K562 (cell line): ENCODE data around the gene ELP5. TPM values are rescaled to one million over a fixed set of nuclear protein-coding genes. Genes with fewer than 3 reads are reported as not detected.
A peak's percentile ranks its signal among the peaks of the same experiment; 100 is the strongest.

Experiments used
- CBX1 ChIP-seq: sonication (generic); IDR thresholded peaks from 2 replicates; pipeline ENCODE4 v1.6.1; 2016; ENCODE audit warnings: antibody characterized with exemption, low read depth, mild to moderate bottlenecking
- CGGBP1 ChIP-seq: fragments of 250-450 bp; sonication (Bioruptor Pico); IDR thresholded peaks from 2 replicates; pipeline ENCODE4 v1.9.0; 2021; ENCODE audit warnings: mild to moderate bottlenecking
- CHAMP1 ChIP-seq: fragments of 450-650 bp; IDR thresholded peaks from 2 replicates; pipeline ENCODE4 v1.6.1; 2016; ENCODE audit warnings: mild to moderate bottlenecking
- CREB3 ChIP-seq: fragments of 450-650 bp; conservative IDR thresholded peaks from 2 replicates; pipeline ENCODE4 v1.6.1; 2016; ENCODE audit warnings: missing genetic modification characterization, low read depth, mild to moderate bottlenecking, missing compliant biosample characterization, moderate library complexity
- CREB5 ChIP-seq: fragments of 250-450 bp; sonication (Bioruptor Pico); IDR thresholded peaks from 2 replicates; pipeline ENCODE4 v1.5.0; 2020; ENCODE audit warnings: mild to moderate bottlenecking
- DMBX1 ChIP-seq: fragments of 250-450 bp; sonication (Bioruptor Pico); IDR thresholded peaks from 2 replicates; pipeline ENCODE4 v1.8.0; 2022; ENCODE audit warnings: inconsistent platforms, mild to moderate bottlenecking, moderate library complexity, borderline replicate concordance
- FOXJ3 ChIP-seq: sonication (generic); formaldehyde crosslinking; IDR thresholded peaks from 2 replicates; pipeline ENCODE4 v1.4.0; 2020; ENCODE audit warnings: mild to moderate bottlenecking, missing genetic modification reagents
- HBP1 ChIP-seq: fragments of 450-650 bp; formaldehyde crosslinking; IDR thresholded peaks from 2 replicates; pipeline ENCODE4 v1.4.0; 2022; ENCODE audit warnings: missing genetic modification characterization
- SMAD1 ChIP-seq: fragments of 150-350 bp; IDR thresholded peaks from 2 replicates; pipeline ENCODE4 v1.6.1; 2014; ENCODE audit warnings: low read length, low read depth; ENCODE audit not compliant: partially characterized antibody
- SMAD2 ChIP-seq: fragments of 150-350 bp; IDR thresholded peaks from 2 replicates; pipeline ENCODE4 v1.6.1; 2014; ENCODE audit warnings: low read depth, mild to moderate bottlenecking, low read length
- SP1 ChIP-seq: sonication (generic); formaldehyde crosslinking; IDR thresholded peaks from 2 replicates; pipeline ENCODE4 v1.8.1; 2022; ENCODE audit warnings: mild to moderate bottlenecking, missing genetic modification reagents
- SP2 ChIP-seq: IDR thresholded peaks from 2 replicates; pipeline ENCODE4 v1.6.1; 2011; ENCODE audit warnings: mild to moderate bottlenecking, low read depth, low read length, moderate library complexity; ENCODE audit not compliant: poor library complexity, severe bottlenecking; ENCODE audit errors: extremely low read depth
- SREBF2 ChIP-seq: sonication (generic); formaldehyde crosslinking; IDR thresholded peaks from 2 replicates; pipeline ENCODE4 v1.4.0; 2020; ENCODE audit warnings: mild to moderate bottlenecking, missing genetic modification reagents
- TCF15 ChIP-seq: fragments of 250-450 bp; sonication (Bioruptor Pico); IDR thresholded peaks from 2 replicates; pipeline ENCODE4 v1.8.0; 2022; ENCODE audit warnings: moderate library complexity, mild to moderate bottlenecking, inconsistent platforms
- TRIM28 ChIP-seq: fragments of 450-650 bp; IDR thresholded peaks from 2 replicates; pipeline ENCODE4 v1.6.1; 2017
- TSC22D4 ChIP-seq: fragments of 450-650 bp; IDR thresholded peaks from 2 replicates; pipeline ENCODE4 v1.6.1; 2016; ENCODE audit warnings: missing genetic modification characterization, missing biosample characterization, control low read depth
- ZBTB17 ChIP-seq: fragments of 450-650 bp; formaldehyde crosslinking; IDR thresholded peaks from 2 replicates; pipeline ENCODE4 v1.4.0; 2020; ENCODE audit warnings: mild to moderate bottlenecking
- ZFX ChIP-seq: sonication (generic); formaldehyde crosslinking; IDR thresholded peaks from 2 replicates; pipeline ENCODE4 v1.8.0; 2022; ENCODE audit warnings: mild to moderate bottlenecking, missing genetic modification reagents, moderate library complexity
- ZNF232 ChIP-seq: sonication (generic); formaldehyde crosslinking; IDR thresholded peaks from 2 replicates; pipeline ENCODE4 v1.8.0; 2022; ENCODE audit warnings: mild to moderate bottlenecking, missing genetic modification reagents
- ZNF444 ChIP-seq: fragments of 250-450 bp; sonication (Bioruptor Pico); IDR thresholded peaks from 2 replicates; pipeline ENCODE4 v1.4.0; 2020; ENCODE audit warnings: mild to moderate bottlenecking, moderate library complexity
- ZNF707 ChIP-seq: fragments of 250-450 bp; sonication (Bioruptor Pico); conservative IDR thresholded peaks from 2 replicates; pipeline ENCODE4 v1.8.0; 2022; ENCODE audit warnings: inconsistent platforms, mild to moderate bottlenecking, moderate library complexity
- polyA plus RNA-seq, 8 experiments: library from polyadenylated mRNA; depleted of rRNA in 4 of 8; stranded (reverse) in 5 of 8; unstranded in 3 of 8; fragments of >200 nt; fragmentation: Nextera tagmentation in 2 of 8; fragmentation: Illumina TruSeq in 1 of 8; extraction: Ambion mirVana in 2 of 8; extraction: Trizol in 1 of 8; gene quantifications; 2 replicates each; pipeline versions ENCODE4 v1.2.1 to v1.2.3, GENCODE V29; 2011 to 2014; ENCODE audit warnings: inconsistent platforms in 1 of 8, missing spikeins in 1 of 8
- total RNA-seq, 7 experiments: library from RNA; depleted of rRNA in 6 of 7; stranded (reverse); fragments of >200 nt in 6 of 7; fragmentation: Illumina TruSeq in 2 of 7; extraction: Trizol in 2 of 7; gene quantifications; 2 replicates each; pipeline versions ENCODE4 v1.2.1 to v1.2.3, GENCODE V29; 2011 to 2021; ENCODE audit warnings: low replicate concordance in 1 of 7

Gene ELP5
- total and polyA plus RNA-seq, 9 of the 15 experiments (the other 6 are each of a cell fraction or from before 2014, with no cell fraction given): 25.7 to 77.9 (median 52.9) TPM

- TF ChIP-seq HBP1 (CRISPR knock-in tag) (peak; percentile 95), SREBF2 (no peak), ZNF707 (no peak), SMAD2 (no peak), FOXJ3 (CRISPR knock-in tag) (no peak), SP2 (no peak), CREB3 (tag) (no peak), CBX1 (peak; percentile 94), ZNF232 (CRISPR knock-in tag) (no peak), DMBX1 (CRISPR knock-in tag) (0 out of 2 replicates have a peak, but pooled peaks have one; percentile 34), SMAD1 (peak; percentile 50), ZBTB17 (CRISPR knock-in tag) (peak; percentile 85), TSC22D4 (tag) (no peak), CREB5 (CRISPR knock-in tag) (0 out of 2 replicates have a peak, but pooled peaks have one; percentile 13), TRIM28 (no peak), ZFX (CRISPR knock-in tag) (peak; percentile 72), ZNF444 (CRISPR knock-in tag) (no peak), CHAMP1 (no peak), TCF15 (no peak), CGGBP1 (CRISPR knock-in tag) (no peak), SP1 (peak; percentile 81)
Measured at GRCh38 chr17:7234083-7234951, 17.7 kb upstream of the ELP5 start, which contains the start of gene DVL2 (continued).
